SU-DHL-6 (cell line): ENCODE results near the gene RNF212.
"Not testable (repeated sequence)": the region's sequence is repeated elsewhere in the genome, so short reads cannot be mapped to it uniquely, and the experiment has no call there.

ENCODE experiments used
- H2AFZ ChIP-seq: fragments of 200-600 bp; sonication (generic); 2 replicates; pipeline ENCODE4 v1.6.1; 2014; ENCODE audit warnings: low read depth, mild to moderate bottlenecking, moderate library complexity, mixed read lengths, antibody characterized with exemption, low read length; ENCODE audit not compliant: severe bottlenecking
- H3F3A ChIP-seq: fragments of 200-600 bp; shearing (Covaris generic); 2 replicates; pipeline ENCODE4 v1.6.0; 2016; ENCODE audit warnings: antibody characterized with exemption, mild to moderate bottlenecking; ENCODE audit not compliant: insufficient read depth
- H3K27ac ChIP-seq: fragments of 200-600 bp; sonication (generic); 2 replicates; pipeline ENCODE4 v1.5.1; 2016; ENCODE audit warnings: low read depth, mild to moderate bottlenecking, low read length, moderate library complexity, mixed read lengths
- H3K27me3 ChIP-seq: fragments of 200-600 bp; sonication (generic), shearing (Covaris generic); 2 replicates; pipeline ENCODE4 v1.6.0; 2014; ENCODE audit warnings: mild to moderate bottlenecking, low read length
- H3K36me3 ChIP-seq: fragments of 200-600 bp; sonication (generic); 2 replicates; pipeline ENCODE4 v1.6.1; 2014; ENCODE audit warnings: mild to moderate bottlenecking, low read length, mixed read lengths
- H3K4me2 ChIP-seq: fragments of 300-600, 200-600 bp; shearing (Covaris generic), sonication (generic); 2 replicates; pipeline ENCODE4 v1.6.0; 2014; ENCODE audit warnings: low read length, low read depth, mild to moderate bottlenecking; ENCODE audit not compliant: poor library complexity, severe bottlenecking
- H3K4me3 ChIP-seq: fragments of 200-600 bp; sonication (generic); 2 replicates; pipeline ENCODE4 v1.5.1; 2014; ENCODE audit warnings: antibody characterized with exemption, low read length, mild to moderate bottlenecking, mixed read lengths; ENCODE audit not compliant: insufficient read depth, poor library complexity, severe bottlenecking
- H3K79me2 ChIP-seq: fragments of 200-600 bp; sonication (generic); 2 replicates; pipeline ENCODE4 v1.6.1; 2014; ENCODE audit warnings: mild to moderate bottlenecking, low read length, moderate library complexity; ENCODE audit not compliant: insufficient read depth
- H3K9ac ChIP-seq: fragments of 200-600 bp; sonication (generic); 2 replicates; pipeline ENCODE4 v1.7.0; 2014; ENCODE audit warnings: mild to moderate bottlenecking, low read length
- H3K9me2 ChIP-seq: fragments of 200-600 bp; sonication (generic); replicated peaks from 2 replicates; pipeline ENCODE4 v1.6.1; 2014; ENCODE audit warnings: low read length; ENCODE audit not compliant: insufficient read depth
- H3K9me3 ChIP-seq: fragments of 200-600 bp; sonication (generic); 2 replicates; pipeline ENCODE4 v1.6.1; 2014; ENCODE audit warnings: low read length, mixed read lengths; ENCODE audit not compliant: insufficient read depth
- H4K20me1 ChIP-seq: fragments of 200-600 bp; sonication (generic); 2 replicates; pipeline ENCODE4 v1.6.1; 2014; ENCODE audit warnings: low read depth, mild to moderate bottlenecking, antibody characterized with exemption, low read length, moderate library complexity, mixed read lengths
- EZH2phosphoT487 ChIP-seq: fragments of 200-600 bp; sonication (generic), shearing (Covaris generic); conservative IDR thresholded peaks from 2 replicates; pipeline ENCODE4 v1.6.1; 2018; ENCODE audit warnings: mild to moderate bottlenecking, antibody characterized with exemption, low read length, moderate library complexity, mixed read lengths
- TF ChIP-seq, protein P1 (sequence below): fragments of 200-600 bp; sonication (generic); IDR thresholded peaks from one replicate; pipeline ENCODE4 v1.5.1; 2017; ENCODE audit warnings: antibody characterized with exemption, mild to moderate bottlenecking, low read length, moderate library complexity; ENCODE audit not compliant: insufficient read depth, poor library complexity, severe bottlenecking

The RNF212 gene

DNA sequence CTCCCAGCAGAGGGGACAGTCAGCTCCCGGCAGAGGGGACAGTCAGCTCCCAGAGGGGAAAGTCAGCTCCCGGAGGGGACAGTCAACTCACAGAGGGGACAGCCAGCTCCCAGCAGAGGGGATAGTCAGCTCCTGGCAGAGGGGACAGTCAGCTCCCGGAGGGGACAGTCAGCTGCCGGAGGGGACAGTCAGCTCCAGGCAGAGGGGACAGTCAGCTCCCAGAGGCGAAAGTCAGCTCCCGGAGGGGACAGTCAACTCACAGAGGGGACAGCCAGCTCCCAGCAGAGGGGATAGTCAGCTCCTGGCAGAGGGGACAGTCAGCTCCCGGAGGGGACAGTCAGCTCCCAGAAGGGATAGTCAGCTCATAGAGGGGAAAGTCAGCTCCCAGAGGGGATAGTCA lies 59.5 kb downstream of the RNF212 start:
- H3K27me3 ChIP-seq, H3K36me3 ChIP-seq, H2AFZ ChIP-seq, H3K27ac ChIP-seq, H3K9me3 ChIP-seq, H3K9ac ChIP-seq, H3K79me2 ChIP-seq, H3K9me2 ChIP-seq, H3K4me3 ChIP-seq, H3K4me2 ChIP-seq, H3F3A ChIP-seq, H4K20me1 ChIP-seq: not testable (repeated sequence)

DNA sequence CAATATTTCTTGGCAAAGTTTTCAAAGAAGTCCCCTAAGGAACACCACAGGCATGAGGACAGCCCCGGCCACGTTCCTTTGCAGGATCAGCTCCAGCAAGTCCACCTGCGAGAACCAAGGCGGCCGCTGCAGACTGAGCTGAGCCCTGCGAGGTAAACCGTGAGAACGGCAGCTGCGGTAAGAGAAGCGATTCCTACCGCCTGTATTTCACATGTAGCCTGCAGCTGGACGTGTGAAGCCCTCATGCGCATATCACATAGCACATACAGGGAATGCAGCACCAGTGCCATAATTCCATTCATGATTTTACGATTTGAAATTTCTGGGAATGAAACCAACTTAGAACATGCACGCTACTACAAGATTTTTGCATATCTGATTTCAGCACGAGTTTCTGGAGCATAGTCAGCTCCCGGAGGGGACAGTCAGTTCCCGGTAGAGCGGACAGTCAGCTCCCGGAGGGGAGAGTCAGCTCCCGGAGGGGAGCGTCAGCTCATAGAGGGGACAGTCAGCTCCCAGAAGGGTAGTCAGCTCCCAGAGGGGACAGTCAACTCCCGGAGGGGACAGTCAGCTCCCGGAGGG lies 60.2 kb downstream of the RNF212 start:
- H3K27ac ChIP-seq: no peak overlapping the region
- no peak for TF ChIP-seq EZH2phosphoT487
- TF ChIP-seq, protein P1, sequence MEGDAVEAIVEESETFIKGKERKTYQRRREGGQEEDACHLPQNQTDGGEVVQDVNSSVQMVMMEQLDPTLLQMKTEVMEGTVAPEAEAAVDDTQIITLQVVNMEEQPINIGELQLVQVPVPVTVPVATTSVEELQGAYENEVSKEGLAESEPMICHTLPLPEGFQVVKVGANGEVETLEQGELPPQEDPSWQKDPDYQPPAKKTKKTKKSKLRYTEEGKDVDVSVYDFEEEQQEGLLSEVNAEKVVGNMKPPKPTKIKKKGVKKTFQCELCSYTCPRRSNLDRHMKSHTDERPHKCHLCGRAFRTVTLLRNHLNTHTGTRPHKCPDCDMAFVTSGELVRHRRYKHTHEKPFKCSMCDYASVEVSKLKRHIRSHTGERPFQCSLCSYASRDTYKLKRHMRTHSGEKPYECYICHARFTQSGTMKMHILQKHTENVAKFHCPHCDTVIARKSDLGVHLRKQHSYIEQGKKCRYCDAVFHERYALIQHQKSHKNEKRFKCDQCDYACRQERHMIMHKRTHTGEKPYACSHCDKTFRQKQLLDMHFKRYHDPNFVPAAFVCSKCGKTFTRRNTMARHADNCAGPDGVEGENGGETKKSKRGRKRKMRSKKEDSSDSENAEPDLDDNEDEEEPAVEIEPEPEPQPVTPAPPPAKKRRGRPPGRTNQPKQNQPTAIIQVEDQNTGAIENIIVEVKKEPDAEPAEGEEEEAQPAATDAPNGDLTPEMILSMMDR: no peak
- no peaks in the 10 kb centered on the region for H3K9me2 ChIP-seq
- H3K9ac ChIP-seq: no peak overlapping the region
- H3K4me2 ChIP-seq: no peak overlapping the region
- no peaks in the 10 kb centered on the region; the same call in 1 of the 2 replicates for H3F3A ChIP-seq
- no peak overlapping the region for H2AFZ ChIP-seq
- H4K20me1 ChIP-seq: no peaks in the 10 kb centered on the region
- no peaks in the 10 kb centered on the region for H3K79me2 ChIP-seq
- H3K4me3 ChIP-seq: no peak overlapping the region
- no peaks in the 10 kb centered on the region for H3K9me3 ChIP-seq
- H3K27me3 ChIP-seq: no peaks in the 10 kb centered on the region
- H3K36me3 ChIP-seq: no peaks in the 10 kb centered on the region

DNA sequence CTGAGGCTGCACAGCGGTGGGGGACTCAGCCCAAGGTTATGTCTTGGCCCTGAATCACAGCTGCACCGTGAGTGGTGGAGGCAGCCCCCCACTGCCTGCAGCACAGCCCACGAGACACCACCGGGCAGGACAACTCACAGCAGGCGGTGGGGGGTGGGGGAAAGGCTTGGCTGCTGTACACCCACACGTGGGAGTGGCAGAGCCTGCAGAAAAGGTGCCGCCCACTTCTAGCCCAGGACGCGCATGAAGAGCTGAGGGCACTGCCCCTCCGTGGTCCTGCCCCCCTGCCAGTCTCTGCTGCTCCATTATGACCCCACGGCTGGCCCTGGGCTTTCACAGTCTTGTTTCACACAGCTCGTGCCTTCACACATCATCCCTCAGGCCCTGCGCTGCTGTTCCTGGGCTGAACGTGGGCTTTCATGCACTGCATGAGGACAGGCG lies 61.1 kb downstream of the RNF212 start:
- no peak overlapping the region for H3K27ac ChIP-seq
- H3F3A ChIP-seq: no peaks in the 10 kb centered on the region; the same call in 1 of the 2 replicates
- no peaks in the 10 kb centered on the region for H3K27me3 ChIP-seq
- H3K4me3 ChIP-seq: no peak overlapping the region
- H3K9me3 ChIP-seq: no peaks in the 10 kb centered on the region
- no peaks in the 10 kb centered on the region for H4K20me1 ChIP-seq
- no peaks in the 10 kb centered on the region for H3K36me3 ChIP-seq
- no peaks in the 10 kb centered on the region for H3K9me2 ChIP-seq
- H3K4me2 ChIP-seq: no peak overlapping the region
- H3K79me2 ChIP-seq: no peaks in the 10 kb centered on the region
- TF ChIP-seq, protein P1: no peak
- no peak for TF ChIP-seq EZH2phosphoT487
- no peak overlapping the region for H2AFZ ChIP-seq
- no peak overlapping the region for H3K9ac ChIP-seq

DNA sequence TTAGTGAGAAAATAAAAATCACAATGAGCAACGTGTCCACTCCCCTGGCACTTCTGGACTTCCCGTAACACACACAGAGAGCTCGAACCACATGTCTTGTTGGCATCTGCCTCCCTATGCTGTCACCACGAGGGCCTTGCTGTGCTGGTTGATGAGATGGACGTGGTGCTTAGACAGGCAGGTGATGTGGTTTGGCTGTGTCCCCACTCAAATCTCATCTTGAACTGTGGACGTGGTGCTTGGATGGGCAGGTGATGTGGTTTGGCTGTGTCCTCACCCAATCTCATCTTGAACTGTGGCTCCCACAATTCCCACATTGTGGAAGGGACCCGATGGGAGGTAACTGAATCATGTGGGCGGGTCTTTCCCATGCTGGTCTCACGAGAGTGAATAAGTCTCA lies 61.9 kb downstream of the RNF212 start:
- Histone ChIP-seq H3F3A (no peaks in the 10 kb centered on the region; the same call in 1 of the 2 replicates), H2AFZ (no peak overlapping the region), H3K79me2 (no peaks in the 10 kb centered on the region), H3K4me3 (no peak overlapping the region), H3K27me3 (no peaks in the 10 kb centered on the region), H3K36me3 (no peaks in the 10 kb centered on the region), H3K27ac (no peak overlapping the region), H3K9me3 (no peaks in the 10 kb centered on the region), H3K4me2 (no peak overlapping the region), H3K9me2 (no peaks in the 10 kb centered on the region), H4K20me1 (no peaks in the 10 kb centered on the region), H3K9ac (no peak overlapping the region)
- no peak for TF ChIP-seq EZH2phosphoT487
- TF ChIP-seq, protein P1: no peak
